SK-N-MC (cell line): ENCODE data around the gene CHMP6.

ENCODE experiments used
- DNase-seq: peaks from one replicate; pipeline ENCODE4 v3.0.0-alpha.2; 2011; ENCODE audit warnings: low read depth, low spot score
- H3K27ac ChIP-seq: fragments of 200-600 bp; sonication (generic); 2 replicates; pipeline ENCODE4 v1.5.1; 2016; ENCODE audit warnings: mixed run types
- H3K36me3 ChIP-seq: fragments of 200-600 bp; sonication (generic); 2 replicates; pipeline ENCODE4 v1.6.1; 2017; ENCODE audit warnings: antibody characterized with exemption, low read length, mixed read lengths; ENCODE audit not compliant: insufficient read depth
- H3K4me3 ChIP-seq: fragments of 200-600 bp; sonication (generic); 2 replicates; pipeline ENCODE4 v1.5.1; 2016
- H3K9ac ChIP-seq: fragments of 200-600 bp; sonication (generic); 2 replicates; pipeline ENCODE4 v1.8.0; 2017; ENCODE audit warnings: mixed run types, mixed read lengths; ENCODE audit not compliant: insufficient read length
- H3K9me3 ChIP-seq: fragments of 200-600 bp; sonication (generic); 2 replicates; pipeline ENCODE4 v1.6.1; 2017; ENCODE audit warnings: low read depth, mild to moderate bottlenecking, antibody characterized with exemption, low read length, moderate library complexity, mixed read lengths
- EZH2 ChIP-seq: fragments of 200-600 bp; sonication (generic); IDR thresholded peaks from one replicate; pipeline ENCODE4 v1.6.1; 2017; ENCODE audit warnings: antibody characterized with exemption
- FOXP2 ChIP-seq: optimal IDR thresholded peaks from 2 replicates; pipeline ENCODE3; 2011; ENCODE audit warnings: mild to moderate bottlenecking, moderate library complexity; ENCODE audit not compliant: insufficient read depth; ENCODE audit errors: extremely low read length, control extremely low read depth
- POLR2AphosphoS5 ChIP-seq: IDR thresholded peaks from 2 replicates; pipeline ENCODE4 v1.6.1; 2012; ENCODE audit warnings: mild to moderate bottlenecking, low read depth, low read length, borderline replicate concordance

Gene CHMP6

DNA sequence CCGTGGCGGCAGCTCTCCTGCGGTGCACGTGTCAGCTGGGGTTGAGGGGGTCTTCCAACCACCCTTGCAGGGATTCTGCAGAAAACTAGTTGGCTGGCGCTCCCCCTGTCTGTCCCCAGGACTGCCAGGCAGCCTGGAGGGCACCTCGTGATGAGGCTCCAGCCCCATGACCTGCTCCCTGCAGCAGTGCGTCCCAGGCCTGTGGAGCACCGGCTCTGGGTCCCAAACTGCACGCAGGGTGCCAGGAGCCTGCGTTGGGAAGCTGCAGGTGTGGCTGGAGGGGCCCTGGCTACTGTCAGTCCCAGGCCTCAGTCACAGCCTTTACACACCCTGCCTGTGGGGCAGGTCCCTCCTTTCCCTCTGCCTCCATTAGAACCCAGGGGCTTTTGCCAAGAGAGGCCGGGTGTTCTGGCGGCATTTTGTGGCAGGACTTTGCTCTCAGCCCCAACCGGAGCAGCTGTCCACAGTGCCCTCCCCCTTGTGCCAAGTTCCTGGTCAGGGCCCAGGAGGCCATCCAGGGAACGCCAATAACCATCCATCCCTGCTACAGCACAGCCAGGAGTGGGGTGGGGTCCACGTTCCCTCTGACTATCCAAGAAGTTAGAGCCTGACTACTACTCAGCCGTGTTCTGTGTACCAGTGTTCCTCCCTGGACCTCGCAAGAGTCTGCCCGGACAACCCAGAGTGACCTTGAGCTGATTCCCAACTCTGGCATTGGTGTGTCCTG lies 9.2 kb downstream of the CHMP6 start:
- no peak for TF ChIP-seq EZH2
- no peak for TF ChIP-seq FOXP2
- TF ChIP-seq POLR2AphosphoS5 = no peak
- Histone ChIP-seq H3K36me3 (no peaks in the 10 kb centered on the region), H3K4me3 (no peak overlapping the region), H3K27ac (no peak overlapping the region), H3K9ac (no peak overlapping the region), H3K9me3 (no peaks in the 10 kb centered on the region)
- DNase-seq = no peak

DNA sequence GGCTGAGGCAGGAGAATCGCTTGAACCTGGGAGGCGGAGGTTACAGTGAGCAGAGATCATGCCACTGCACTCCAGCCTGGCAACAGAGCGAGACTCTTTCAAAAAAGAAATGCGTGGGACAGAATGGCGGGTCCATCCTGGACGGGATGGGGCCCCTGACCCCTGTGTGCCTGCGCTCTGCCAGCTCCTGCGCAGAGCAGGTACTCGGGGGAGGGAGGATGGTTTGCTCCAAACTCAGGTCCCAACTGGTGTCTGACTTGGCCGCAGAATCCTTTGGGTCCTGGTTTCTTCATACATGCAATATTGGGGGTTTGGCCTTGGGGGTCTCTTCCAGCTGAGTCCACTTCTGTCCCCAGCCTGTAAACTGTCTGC lies 10.4 kb downstream of the CHMP6 start:
- no peak overlapping the region for H3K27ac ChIP-seq
- H3K4me3 ChIP-seq = no peak overlapping the region
- DNase-seq = no peak
- H3K9me3 ChIP-seq = no peaks in the 10 kb centered on the region
- H3K36me3 ChIP-seq = no peaks in the 10 kb centered on the region
- TF ChIP-seq POLR2AphosphoS5 = no peak; the same call in 1 of the 2 replicates
- TF ChIP-seq FOXP2 = no peak
- no peak for TF ChIP-seq EZH2
- H3K9ac ChIP-seq = no peak overlapping the region

DNA sequence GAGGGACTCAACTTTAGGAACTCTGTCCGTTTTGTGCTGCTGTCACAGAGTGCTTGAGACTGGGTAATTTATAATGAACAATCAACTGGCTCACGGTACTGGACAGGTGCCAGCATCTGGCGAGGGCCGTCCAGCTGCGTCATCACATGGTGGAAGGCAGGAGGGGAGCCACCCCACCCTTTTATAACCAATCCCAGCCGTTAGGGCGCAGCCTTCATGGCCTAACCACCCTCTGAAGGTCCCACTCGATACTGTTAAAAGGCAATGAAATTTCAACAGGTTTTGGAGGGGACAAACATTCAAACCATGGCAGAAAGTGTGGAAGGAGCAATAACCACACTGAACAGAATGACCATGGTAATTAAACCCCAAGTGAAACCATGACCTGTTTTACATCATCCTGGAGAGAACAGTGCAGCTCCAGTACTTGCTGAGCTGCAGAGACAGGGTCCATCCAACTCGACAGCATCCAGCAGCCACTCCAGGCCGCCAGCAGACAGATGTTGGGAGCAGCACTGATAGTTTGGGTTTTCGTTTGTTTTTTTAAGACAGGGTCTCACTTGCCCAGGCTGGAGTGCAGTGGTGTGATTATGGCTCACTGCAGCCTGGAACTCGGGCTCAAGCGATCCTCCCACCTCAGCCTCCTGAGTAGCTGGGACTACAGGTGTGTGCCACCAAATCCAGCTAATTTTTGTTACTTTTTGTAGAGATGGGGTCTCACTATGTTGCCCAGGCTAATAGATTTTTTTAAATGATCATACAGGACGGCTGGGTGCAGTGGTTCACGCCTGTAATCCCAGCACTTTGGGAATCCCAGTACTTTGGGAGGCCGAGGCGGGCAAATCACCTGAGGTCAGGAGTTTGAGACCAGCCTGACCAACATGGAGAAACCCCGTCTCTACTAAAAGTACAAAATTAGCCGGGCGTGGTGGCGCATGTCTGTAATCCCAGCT lies 11.0 kb downstream of the CHMP6 start:
- DNase-seq = no peak
- no peak overlapping the region for H3K27ac ChIP-seq
- H3K9me3 ChIP-seq = no peaks in the 10 kb centered on the region
- no peak overlapping the region for H3K9ac ChIP-seq
- H3K36me3 ChIP-seq = no peaks in the 10 kb centered on the region
- no peak overlapping the region for H3K4me3 ChIP-seq
- TF ChIP-seq FOXP2 (no peak), EZH2 (no peak), POLR2AphosphoS5 (no peak)

DNA sequence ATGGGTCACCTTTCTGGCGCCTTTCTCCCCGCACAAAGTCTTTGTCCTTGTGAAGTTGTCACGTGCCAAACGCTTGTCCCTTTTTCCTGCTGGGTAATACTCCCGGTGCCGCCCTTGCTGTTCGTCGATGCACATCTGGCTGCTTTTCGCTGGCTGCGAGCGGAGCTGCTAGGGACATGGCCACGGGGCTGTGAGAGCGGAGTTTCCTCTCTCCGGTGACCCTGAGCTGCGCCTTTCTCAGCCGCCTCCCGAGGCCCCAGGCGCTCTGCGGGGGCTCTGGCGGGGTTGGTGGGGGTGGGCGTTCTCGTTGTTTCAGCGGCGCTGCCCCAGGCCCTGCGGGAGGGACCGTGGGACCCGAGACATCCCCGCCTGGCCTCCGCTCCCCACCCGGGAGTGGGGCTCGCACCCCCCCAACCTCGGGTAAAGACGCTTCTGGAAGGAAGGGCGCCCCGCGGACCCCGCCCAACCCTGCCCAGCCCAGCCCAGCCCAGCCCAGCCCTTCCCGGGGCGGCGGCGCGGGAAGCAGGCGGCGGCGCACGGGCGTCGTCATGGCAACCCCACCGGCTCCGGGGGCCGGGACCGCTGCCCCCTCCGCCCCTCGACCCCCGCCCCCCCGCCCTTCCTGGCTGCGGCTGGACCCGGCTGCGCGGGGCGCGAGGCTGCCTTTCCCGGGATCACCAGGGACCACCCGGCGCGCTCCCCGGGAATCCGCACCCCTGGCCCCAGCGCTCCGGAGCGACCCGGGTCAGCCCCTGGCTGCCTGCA lies 12.3 kb downstream of the CHMP6 start:
- no peak overlapping the region for H3K27ac ChIP-seq
- no peaks in the 10 kb centered on the region for H3K9me3 ChIP-seq
- TF ChIP-seq FOXP2 = no peak
- TF ChIP-seq EZH2 = no peak
- no peak for TF ChIP-seq POLR2AphosphoS5
- no peak for DNase-seq
- no peaks in the 10 kb centered on the region for H3K36me3 ChIP-seq
- peak overlapping the region; percentile 64 for H3K4me3 ChIP-seq
- H3K9ac ChIP-seq = no peak overlapping the region

DNA sequence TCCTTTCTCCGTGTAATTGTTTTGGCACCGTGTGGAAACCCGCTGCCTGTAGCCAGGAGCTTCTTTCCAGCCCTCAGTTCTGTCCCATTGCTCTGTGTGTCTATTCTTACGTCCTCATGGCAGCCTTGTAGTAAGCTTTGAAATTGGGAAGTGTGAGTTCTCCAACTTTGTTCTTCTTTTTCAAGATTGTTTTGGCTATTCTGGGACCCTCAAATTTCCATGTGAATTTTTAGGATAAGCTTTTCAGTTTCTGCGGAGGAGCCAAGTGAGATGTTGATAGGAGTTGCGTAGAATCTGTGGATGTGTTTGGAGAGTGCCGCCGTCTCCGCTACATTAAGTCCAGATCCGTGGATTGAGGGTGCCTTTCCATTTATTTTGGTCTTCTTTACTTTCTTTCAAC lies 15.2 kb downstream of the CHMP6 start:
- Histone ChIP-seq H3K36me3 (no peaks in the 10 kb centered on the region), H3K9me3 (no peaks in the 10 kb centered on the region), H3K27ac (no peak overlapping the region), H3K9ac (no peak overlapping the region), H3K4me3 (no peak overlapping the region)
- TF ChIP-seq FOXP2 (no peak), EZH2 (no peak), POLR2AphosphoS5 (no peak)
- DNase-seq = no peak

DNA sequence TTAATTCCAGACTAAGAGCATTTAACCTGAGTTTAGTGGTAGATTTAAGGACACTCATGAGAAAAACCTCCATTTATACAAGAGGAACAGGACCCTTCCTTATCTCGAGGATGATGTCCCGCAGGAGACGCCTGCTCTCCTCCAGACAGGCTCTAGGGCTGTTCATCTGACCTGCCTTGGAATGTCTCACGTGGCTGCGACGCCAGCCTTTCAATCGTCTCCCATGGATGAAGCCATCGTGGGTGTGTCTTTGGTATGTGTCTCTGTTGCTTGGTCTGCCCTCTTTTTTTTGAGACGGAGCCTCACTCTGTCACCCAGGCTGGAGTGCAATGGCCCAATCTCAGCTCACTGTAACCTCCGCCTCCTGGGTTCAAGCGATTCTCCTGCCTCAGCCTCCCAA lies 16.5 kb downstream of the CHMP6 start:
- no peaks in the 10 kb centered on the region for H3K36me3 ChIP-seq
- no peaks in the 10 kb centered on the region for H3K9me3 ChIP-seq
- H3K27ac ChIP-seq = no peak overlapping the region
- no peak overlapping the region for H3K9ac ChIP-seq
- no peak overlapping the region for H3K4me3 ChIP-seq
- TF ChIP-seq POLR2AphosphoS5 (no peak), FOXP2 (no peak), EZH2 (no peak)
- DNase-seq = no peak

DNA sequence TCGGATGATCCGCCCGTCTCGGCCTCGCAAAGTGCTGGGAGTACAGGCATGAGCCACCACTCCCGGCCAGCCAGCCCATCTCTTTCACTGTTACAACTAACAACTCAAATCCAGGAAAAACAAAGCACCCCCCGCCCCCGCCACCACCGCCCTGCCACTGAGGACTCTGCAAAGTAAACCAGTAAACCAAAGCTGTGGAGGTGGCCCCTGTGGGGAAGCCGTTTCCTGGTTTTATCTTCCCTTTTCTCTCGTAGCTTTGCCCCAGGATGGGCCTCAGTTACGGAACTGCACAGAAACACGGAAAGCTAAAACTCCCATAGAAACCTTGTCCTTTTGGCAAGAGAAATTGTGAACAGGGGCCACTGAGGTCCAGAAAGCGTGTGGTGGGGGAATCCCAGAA lies 17.5 kb downstream of the CHMP6 start:
- no peak overlapping the region for H3K9ac ChIP-seq
- TF ChIP-seq EZH2 = no peak
- TF ChIP-seq POLR2AphosphoS5 = no peak
- no peak for TF ChIP-seq FOXP2
- no peak overlapping the region for H3K4me3 ChIP-seq
- no peaks in the 10 kb centered on the region for H3K36me3 ChIP-seq
- no peaks in the 10 kb centered on the region for H3K9me3 ChIP-seq
- H3K27ac ChIP-seq = no peak overlapping the region
- DNase-seq = no peak

DNA sequence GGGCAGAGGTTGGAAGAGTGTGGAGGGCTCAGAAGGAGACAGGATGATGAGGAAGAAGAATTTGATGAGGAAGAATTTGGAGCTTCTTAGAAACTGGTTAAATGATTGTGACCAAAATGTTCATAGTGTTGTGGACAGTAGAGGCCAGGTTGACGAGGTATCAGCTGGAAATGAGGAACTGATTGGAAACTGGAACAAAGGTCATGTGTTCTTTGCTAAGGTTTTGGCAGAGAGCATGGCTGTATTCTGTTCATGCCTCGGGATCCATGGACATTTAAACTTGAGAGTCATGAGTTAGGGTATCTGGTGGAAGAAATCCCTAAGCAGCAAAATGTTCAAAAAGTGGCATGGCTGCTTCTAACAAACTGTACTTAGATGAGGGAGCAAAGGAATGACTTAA lies 19.3 kb downstream of the CHMP6 start:
- Histone ChIP-seq H3K4me3 (no peak overlapping the region), H3K36me3 (no peaks in the 10 kb centered on the region), H3K9ac (no peak overlapping the region), H3K27ac (no peak overlapping the region), H3K9me3 (no peaks in the 10 kb centered on the region)
- DNase-seq = no peak
- TF ChIP-seq POLR2AphosphoS5 (no peak), FOXP2 (no peak), EZH2 (no peak)
